COLO668 (cell line): ENCODE measurements around the gene MITF.

Source experiments
- DNase-seq: peaks from one replicate; lab custom pipeline; 2025; ENCODE audit not compliant: unreplicated experiment; lab: John Stamatoyannopoulos, UW

The MITF gene

DNA sequence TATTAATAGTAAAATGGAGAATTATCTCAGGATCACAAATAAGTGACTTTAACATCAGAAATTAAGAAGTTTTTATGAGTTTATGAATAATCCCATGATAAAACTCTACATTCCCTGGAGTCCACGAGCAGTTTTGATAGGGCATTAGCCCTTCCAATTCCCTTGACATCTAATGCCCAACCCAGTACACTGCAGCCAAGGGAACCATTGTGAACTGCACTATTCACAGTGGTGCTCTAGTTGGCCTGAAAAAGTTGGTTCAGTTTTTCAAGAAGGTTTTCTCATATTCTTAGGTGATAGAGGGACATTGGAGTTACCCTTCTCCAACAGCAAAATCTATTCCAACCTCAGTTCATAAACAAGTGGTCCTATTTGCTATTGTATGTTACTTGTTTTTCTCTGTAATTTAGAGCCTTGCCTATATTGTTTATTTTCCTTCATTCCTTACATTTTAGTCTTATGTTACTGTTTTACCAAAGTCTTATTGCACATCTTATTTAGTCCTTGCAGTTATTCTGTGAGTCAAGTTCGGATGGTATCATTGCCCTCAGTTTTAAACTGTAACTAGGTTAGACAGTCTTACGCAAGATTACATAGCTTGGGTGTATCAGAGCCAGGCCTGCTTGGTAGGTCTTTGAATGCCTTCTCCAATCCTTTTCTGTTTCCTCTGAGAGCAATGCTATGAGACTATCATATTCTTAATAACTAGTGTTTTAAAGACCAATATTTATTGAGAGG lies 202.3 kb downstream of the MITF start:
- no peak for DNase-seq

DNA sequence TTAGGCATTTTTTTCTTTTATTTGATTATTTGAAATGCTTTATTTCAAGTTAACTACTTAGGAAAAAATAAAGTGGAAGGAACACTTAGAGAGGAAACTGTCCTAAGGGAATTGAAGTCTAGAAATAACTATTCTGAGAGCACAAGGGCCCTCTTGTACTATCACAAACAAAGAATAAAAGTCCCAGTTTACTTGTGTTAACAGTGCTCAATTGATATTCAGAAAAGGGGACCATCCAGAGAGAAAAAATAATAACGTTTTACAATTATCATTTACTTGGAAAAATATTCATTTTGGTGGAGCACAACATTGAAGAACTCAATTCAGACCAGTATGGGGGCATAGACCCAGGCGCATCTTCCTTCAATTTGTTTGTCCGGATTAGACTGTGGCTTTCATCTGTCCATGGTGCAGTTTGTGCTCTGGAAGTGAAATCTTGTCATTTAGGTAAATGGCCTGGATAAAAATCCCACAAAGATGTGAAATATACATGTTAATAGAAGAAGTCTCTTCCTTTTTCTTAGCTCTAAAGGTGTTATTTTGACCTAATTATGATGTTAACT lies 205.7 kb downstream of the MITF start:
- no peak for DNase-seq

DNA sequence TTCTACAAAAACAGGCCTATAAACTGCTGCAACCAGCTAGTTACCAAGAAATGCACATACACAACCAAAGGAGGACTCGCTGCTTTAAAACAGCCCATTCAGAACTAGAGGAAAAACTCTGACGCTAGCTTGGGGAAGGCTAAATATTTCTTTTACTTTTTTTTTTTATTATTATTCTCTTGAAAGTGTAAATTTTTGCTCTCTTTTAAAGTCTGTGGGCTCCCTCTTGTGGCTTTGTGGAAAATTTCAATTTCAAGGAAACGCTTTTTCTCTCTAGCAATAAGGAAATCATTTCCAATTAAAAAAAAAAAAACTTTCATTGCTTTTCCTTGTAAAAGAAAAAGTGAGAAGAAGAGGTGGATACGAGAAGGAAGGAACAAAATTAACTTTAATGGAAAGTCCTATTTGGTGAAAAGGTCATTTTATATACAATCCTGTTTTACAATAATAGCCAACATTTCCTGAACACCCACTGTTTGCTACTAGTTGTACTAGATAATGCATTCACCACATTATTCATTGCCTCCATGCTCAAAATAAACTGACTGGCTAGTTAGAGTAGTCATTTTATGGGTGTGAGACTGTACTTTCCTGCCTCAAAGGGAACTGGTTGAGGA lies 209.1 kb downstream of the MITF start:
- DNase-seq = no peak

DNA sequence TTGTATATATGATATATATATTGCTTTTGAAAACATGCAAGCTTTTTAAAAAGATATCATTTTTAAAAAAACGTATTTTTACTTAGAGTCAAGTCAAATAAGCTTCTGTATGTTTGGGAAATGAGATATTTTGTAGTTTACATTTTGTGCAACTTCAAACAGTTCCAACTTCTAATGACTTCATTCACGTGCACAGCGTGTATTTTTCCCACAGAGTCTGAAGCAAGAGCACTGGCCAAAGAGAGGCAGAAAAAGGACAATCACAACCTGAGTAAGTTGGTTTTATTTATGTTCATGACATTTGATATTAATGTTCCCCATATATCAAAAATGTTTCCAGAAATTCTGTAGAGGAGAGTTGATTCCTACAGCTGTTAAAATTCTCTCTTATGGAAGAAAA lies 212.4 kb downstream of the MITF start:
- no peak for DNase-seq

DNA sequence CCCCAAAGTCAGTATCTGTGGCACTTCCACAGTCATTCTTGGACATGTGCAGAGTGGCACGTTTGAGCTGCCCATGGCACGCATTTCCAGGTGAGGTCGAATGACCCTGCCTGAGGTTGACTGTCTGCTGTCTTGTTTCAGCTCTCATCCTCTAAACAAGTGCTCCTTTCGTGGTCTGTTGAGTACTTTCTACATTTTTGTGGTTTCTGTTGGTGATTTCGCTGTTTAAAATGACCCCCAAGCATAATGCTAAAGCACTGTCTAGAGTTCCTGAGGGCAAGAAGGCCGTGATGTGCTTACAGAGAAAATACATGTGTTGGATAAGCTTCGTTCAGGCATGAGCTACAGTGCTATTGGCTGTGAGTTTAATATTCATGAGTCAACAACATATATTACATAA lies 220.3 kb downstream of the MITF start:
- no peak for DNase-seq

DNA sequence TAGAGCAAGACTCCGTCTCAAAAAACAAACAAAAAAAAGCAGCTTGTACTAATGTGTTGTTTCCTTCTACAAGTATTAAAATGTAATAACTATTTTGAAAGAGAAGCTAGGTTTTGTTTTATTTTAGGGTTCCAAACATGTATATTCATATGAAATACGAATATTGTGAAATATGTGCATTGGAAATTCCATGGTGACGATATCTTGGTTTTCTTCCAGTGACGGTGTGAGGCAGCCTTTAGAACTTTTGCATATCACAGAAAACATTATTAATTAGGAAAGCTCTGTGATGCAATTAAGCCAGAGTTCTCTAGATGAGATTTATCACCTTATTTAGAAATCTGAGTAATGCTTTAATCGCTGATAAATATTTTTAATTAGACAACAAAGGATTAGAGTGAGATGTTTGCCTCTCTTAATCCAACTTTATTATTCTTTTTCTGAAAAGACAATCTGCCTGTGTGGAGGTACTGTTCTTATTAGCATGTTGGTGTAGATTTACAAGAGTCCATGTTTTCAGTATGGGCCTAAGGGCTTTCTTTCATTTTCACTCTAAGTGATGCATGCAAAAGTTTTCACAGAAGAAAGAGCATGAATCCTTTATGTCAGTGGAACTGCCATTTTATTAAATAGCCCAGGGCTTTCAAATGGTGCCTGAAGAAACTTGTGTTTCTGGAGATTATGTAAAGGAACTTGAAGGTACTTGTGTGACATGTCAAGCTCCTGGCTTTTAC lies 222.6 kb downstream of the MITF start:
- DNase-seq = no peak

DNA sequence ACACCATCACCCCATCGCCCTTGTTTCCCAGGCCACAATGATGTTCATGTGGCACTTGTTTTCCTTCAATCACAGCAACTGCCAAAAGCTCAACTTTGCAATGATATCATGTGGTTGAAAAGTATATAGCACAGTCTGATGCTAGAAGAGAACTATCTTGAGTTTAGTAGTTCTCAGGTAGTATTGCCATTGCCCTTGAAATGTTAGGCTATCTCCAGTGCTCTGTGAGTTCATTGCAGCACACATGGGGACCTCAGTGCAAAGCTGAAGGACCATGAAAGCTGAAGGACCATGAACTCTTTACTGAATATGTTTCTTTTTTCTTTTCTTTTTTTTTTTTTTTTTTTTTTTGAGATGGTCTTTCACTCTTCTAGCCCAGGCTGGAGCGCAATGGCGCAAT lies 224.4 kb downstream of the MITF start:
- DNase-seq = no peak

DNA sequence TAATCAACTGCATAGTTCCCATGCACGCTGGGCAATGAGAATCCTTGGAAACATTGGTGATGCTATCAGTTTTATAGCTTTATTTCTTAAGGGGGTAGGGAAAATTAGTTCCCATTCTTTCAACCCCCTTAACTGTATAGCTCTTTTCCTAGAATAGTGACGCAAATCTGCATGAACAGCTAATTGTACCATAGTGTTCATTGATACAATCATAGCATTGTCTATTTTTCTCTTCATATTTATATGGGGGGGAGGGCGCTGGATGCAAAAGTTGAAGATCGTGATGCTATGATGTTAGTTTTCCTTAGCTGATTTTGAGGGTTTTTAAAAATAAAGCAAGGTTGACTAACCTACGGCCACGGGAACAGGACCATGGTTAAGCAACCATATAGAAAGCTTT lies 227.9 kb downstream of the MITF start:
- DNase-seq = no peak

DNA sequence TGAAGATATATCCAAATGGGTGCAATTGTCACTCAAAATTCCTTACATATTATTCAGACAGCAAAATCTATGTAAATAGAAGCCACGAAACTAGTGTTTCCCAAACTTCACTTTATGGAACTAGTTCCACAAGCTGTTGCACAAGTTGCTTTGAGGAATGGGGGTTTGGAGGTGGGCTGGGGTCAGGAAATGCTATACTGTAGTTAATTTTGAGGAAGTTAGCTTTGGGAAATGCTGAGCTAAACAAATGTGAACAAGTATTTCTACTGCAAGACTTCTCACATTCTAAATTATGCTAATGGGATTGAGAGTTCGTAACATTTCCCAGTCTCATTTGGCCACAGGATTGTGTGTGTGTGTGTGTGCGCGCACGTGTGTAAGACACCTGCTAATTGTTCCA lies 231.6 kb downstream of the MITF start:
- DNase-seq = no peak

DNA sequence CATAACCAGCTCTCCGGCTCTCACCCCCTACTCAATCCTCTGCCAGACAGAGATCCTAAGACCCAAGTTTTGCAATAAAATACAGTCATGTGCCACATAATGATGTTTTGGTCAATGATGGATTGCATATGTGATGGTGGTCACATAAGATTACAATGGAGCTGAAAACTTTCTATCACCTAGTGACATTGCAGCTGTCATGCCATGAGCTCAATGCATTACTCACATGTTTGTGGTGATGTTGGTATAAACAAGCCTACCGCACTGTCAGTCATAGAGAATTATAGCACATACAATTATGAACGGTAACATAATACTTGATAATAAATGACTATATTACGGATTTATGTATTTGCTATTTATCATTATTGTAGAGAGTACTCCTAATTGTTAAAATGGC lies 233.4 kb downstream of the MITF start:
- no peak for DNase-seq

DNA sequence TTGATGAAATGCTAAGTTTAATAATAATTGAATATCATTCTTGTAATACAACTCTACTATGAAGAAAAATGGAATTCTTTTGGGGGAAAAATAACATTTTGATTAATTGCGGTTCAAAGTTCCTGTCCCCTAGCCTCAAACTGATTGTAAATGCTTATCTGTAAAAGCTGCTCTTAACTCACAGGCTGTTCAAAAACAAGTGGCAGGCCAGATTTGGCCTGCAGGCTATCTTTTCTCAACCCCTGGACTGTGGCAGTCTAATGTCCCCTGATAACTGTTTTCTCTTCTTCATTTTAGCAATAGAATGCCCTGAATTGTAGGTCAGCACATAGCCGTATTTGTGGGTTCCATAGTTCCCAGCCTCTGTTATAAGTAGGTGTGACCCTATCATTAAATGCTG lies 236.8 kb downstream of the MITF start:
- no peak for DNase-seq

DNA sequence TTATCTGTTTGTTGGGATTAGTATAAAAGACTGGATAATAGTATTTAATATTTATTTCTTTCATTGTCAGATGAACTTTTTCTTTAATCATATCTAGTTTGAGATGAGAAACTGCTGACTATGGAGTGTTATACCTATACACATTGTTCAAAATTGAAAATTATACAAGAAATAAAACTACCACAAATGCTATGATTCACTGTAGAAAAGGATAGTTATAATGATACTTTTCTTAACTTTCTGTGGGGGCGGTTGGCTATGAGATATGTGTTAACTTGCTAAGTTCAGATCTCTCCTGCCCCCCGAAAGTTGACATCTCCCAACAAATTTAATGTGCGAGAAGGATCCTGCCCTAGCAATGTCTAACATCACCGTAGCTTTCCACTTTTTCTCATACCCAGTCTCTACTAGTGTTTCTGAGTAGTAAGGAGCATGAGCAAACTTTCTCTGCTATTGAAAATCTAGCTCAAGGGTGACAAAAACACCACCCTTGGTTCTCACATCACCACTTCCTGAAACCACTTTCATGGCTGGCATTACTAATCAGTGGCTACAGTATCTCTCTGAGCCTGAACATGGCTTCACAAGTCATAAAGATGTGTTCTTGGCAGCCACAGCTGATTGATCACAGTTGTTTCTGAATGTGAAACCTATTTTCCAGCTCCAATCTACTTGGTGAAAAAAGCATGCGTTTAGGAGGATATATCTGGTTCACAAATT lies 244.4 kb downstream of the MITF start:
- DNase-seq = no peak

DNA sequence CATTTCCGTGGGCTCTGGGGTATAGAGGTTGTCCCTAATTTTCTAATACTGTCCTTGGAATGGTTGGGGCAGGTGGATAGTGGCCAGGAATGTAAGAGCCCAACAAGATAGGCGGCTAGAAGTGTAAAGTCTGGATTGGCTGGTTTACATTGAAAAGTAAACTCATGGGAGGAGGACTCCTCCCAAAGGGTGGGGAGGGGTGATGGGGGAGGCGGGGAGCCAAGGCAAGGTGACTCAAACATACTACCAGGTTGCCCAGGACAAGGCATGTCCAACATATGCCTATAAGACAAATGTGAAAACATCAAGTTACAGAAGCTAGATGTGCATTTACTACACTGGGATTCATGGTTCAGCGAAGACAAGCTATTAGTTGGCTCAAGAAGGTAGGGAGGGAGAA lies 246.0 kb downstream of the MITF start:
- no peak for DNase-seq

DNA sequence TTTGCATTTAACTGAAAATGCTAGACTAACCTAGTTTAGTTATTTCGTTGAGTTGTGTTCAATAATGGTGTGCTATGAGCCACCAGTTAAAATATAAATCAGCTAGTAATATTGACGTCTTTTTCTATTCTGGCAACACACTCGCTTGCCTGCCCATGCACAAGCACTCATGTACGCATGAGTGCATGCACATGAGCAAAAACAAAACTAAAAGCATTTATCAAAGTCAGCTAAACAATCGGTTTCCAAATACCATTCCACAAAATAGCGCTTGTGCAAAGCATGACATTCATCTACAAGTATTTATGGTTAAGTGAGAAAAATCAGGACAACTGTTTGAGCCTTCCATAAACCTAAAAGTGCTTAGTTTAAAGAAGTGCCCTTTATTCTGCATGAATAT lies 247.2 kb downstream of the MITF start:
- DNase-seq = no peak

DNA sequence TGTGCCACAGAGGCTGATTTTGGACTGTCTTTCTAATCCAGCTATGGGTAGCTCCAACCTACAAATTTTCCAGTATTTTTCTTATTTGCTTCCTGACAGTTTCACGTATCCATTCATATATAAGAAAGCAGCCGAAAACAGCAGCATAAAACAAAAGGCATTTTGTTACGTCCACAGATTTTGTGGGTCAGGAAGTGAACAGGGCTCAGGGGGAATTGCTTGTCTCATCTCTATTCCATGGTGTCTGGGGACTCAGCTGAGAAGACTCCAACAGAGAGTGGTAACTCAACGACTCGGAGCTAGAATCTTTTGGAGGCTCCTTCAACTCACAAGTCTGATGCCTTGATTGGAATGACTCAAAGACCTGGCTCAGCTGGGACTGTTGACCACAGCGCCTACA lies 248.6 kb downstream of the MITF start:
- DNase-seq = no peak

DNA sequence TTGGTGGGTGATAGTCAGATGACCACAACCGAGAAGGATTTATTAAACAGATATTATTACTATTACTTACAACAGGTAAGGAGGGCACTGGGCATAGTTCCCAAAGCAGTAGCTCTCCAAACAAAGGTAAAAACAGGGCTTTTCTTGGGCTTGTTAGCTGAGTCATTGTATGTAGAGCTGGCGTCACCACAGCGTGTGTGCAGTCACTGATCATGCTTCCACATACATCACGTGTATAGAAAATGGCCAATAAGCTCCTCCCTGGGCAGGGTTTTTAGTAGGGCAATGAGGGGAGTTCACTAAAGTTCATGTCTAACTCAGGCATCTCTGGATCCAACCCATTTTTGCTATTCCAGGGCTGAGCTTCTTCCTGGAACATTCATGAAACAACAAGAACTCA lies 254.5 kb downstream of the MITF start:
- no peak for DNase-seq

DNA sequence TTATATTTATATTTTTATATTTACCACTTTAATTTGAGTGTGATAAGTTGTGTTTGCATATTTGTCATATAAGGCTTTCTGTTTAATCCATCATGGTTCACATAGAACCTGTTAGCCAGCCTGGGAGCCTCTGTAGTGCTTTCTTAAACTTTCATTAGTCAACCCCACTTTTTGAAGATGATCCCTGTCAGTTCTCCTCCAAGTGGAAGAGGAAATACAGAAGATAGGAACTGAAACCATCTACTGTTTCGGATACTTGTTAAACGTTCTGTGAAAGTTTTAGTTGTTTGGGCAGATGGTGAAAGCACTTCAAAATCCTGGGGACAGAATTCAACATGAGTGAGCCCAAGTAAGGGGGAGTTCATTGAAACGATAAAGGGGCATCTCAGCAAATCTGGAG lies 255.7 kb downstream of the MITF start:
- DNase-seq = no peak

DNA sequence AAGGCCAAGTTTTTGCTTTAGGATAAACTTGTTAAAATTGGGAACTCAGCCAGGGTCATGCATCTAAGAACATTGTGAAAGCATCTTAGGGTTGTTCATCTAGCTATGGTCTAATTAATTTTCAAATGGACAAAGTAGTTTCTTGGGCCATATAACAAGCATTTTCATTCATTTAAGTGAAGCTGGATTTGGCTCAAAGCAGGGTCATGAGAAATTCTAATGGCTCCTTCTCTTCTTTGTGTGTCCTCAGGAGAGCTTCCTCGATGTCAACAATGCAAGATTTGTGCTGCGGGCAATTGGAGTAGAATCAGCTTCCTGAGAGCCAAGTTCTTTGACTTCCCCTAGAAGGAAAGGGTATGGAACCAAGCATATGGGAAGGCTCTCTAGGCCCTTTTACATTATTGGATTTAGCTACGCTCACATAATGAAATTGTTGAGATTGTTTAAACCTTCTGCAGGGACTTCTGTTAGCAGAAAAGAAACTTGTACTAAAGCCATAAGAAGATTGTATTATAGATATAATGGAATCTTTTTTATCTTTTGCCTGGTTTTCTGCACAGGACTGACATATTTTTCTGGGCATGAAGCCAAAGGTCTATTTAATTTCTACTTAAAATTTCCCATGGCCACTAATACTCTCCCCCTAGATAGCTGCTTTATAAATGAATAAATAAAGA lies 258.5 kb downstream of the MITF start:
- no peak for DNase-seq

DNA sequence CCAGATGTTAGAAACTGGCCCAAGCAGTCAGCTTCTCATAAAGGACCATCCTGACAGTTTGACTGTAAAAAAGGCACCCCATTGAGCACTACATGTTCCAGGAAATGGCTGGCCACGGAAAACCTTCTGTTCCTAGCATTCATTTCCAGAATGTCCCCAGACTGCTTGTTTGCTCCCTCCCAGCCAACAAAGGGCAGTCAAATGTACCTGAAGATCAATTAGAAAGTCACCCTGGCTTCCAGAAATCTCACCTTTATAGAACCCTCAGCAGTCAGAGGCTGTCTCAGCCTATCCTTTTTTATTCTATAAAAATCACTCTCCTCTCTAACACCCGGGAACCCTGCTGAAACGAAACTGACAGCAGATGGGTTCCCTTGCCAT lies 259.5 kb downstream of the MITF start:
- no peak for DNase-seq

DNA sequence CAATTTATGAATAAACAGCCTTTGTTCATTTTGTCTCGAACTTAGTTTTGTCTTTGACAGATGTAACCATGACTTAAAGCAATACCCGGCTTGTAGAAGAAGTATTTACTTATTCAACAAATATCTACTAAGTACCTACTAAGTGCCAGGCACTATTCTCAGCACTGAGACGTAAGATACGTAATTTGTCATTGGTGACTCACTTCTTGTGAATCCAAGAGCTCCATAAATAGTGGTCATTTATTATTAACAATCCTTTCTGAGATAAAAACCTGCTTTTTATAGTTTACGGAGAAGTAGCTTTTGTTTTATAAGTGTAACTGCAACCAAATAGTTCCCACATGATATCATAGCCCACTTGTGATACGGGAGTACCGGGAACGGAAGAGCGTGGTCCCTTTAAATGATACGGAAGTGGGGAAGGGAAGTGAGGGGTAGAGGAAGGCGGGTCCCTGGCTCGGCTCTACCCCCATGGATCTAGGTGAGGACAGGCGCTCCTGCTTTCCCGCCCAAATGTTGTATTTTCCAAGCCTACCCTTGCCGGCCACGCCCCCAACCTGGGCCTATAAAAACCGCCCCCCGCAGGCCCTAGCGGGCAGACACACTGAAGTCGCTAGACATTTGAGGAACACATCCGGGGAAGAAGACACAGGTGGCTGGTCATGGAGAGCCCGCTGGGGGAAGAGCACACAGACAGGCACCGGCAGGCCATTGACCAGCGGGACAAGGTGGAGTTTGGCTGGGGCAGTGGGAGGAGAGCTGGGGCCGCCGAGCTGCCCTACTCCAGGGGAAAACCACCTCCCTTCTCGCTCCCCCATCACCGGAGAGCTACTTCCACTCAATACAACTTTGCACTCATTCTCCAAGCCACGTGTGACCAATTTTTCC lies 260.1 kb downstream of the MITF start, which contains the start of gene SAMMSON:
SAMMSON (plus strand) TSS at position 594 of the 888 bp plus-strand sequence.
- no peak for DNase-seq
